Activated T-helper 2 cell treated with anti-CD3 and anti-CD28 coated beads, Interferon-gamma antibody, Interleukin-2, Interleukin-4, amounts not matched to agents 10 μg/mL and 5 μg/mL and 100 μg/mL, durations not matched to agents 14 hours and 24 hours and 36 hours (primary cell): ENCODE data around the gene SYTL2. TPM values are rescaled to one million over a fixed set of nuclear protein-coding genes. Genes with fewer than 3 reads are reported as not detected.
A peak's percentile ranks its signal among the peaks of the same experiment; 100 is the strongest.

Experiments
- DNase-seq: peaks from one replicate; pipeline ENCODE4 v3.0.0; 2021; ENCODE audit warnings: low spot score
- H3K27ac Mint-ChIP-seq: one replicate; pipeline ENCODE4 v1.8.0; 2021; ENCODE audit warnings: mixed read lengths
- H3K27me3 Mint-ChIP-seq: one replicate; pipeline ENCODE4 v1.8.0; 2021; ENCODE audit warnings: low read depth, mixed read lengths
- H3K36me3 Mint-ChIP-seq: one replicate; pipeline ENCODE4 v1.8.0; 2021; ENCODE audit warnings: low read depth, mixed read lengths
- H3K4me1 Mint-ChIP-seq: one replicate; pipeline ENCODE4 v1.8.0; 2021; ENCODE audit warnings: low read depth, mixed read lengths
- H3K4me3 Mint-ChIP-seq: one replicate; pipeline ENCODE4 v1.8.0; 2021; ENCODE audit warnings: low read depth, mild to moderate bottlenecking, moderate library complexity, mixed read lengths
- H3K9me3 Mint-ChIP-seq: one replicate; pipeline ENCODE4 v1.8.0; 2021; ENCODE audit warnings: mixed read lengths
- intact Hi-C: fragments of 100-400 bp; cut with micrococcal nuclease; formaldehyde crosslinking; loops from one replicate; pipeline ENCODE4 v1.15.1; 2023
- total RNA-seq: library from RNA; stranded (reverse); gene quantifications from 2 replicates; pipeline ENCODE4 v1.2.3, GENCODE V29; 2022

The SYTL2 gene
- total RNA-seq, 1 donor from 2014 or later: 16.0 TPM

- intact Hi-C loops: no loop called here
- H3K4me3 Mint-ChIP-seq: no peak overlapping the region
- H3K36me3 Mint-ChIP-seq: peaks cover 36% of the 10 kb centered on the region
- H3K27ac Mint-ChIP-seq: no peak overlapping the region
- no peak for DNase-seq
- no peaks in the 10 kb centered on the region for H3K27me3 Mint-ChIP-seq
- H3K9me3 Mint-ChIP-seq: peaks cover 18% of the 10 kb centered on the region
- H3K4me1 Mint-ChIP-seq: peaks cover 63% of the 10 kb centered on the region
These were observed 44.2 kb downstream of the SYTL2 start for GRCh38 chr11:85766721-85767161.

- Mint-ChIP-seq H3K4me1 (peaks cover 64% of the 10 kb centered on the region), H3K9me3 (peaks cover 8% of the 10 kb centered on the region), H3K4me3 (no peak overlapping the region)
These were observed 46.1 kb downstream of the SYTL2 start for GRCh38 chr11:85764796-85765195.

GRCh38 chr11:85762226-85762625 lies 48.7 kb downstream of the SYTL2 start:
- Mint-ChIP-seq H3K27me3 (no peaks in the 10 kb centered on the region), H3K27ac (no peak overlapping the region), H3K9me3 (no peaks in the 10 kb centered on the region), H3K4me3 (no peak overlapping the region), H3K36me3 (peaks cover 43% of the 10 kb centered on the region), H3K4me1 (peaks cover 60% of the 10 kb centered on the region)
- DNase-seq: no peak
- intact Hi-C loops: no loop called here

More at GRCh38 chr11:85764796-85765195, 46.1 kb downstream of the SYTL2 start:
- no peak for DNase-seq
- Mint-ChIP-seq H3K27ac (no peak overlapping the region), H3K27me3 (no peaks in the 10 kb centered on the region), H3K36me3 (peaks cover 40% of the 10 kb centered on the region)
- intact Hi-C loops: no loop called here

GRCh38 chr11:85759915-85760314 lies 51.0 kb downstream of the SYTL2 start:
- no peak overlapping the region for H3K4me3 Mint-ChIP-seq
- intact Hi-C loops: loop anchor here (10.0 kb wide), 1 partner anchor 745 kb away; no protein-coding TSS in a partner anchor
- no peaks in the 10 kb centered on the region for H3K27me3 Mint-ChIP-seq
- peaks cover 64% of the 10 kb centered on the region for H3K4me1 Mint-ChIP-seq
- DNase-seq: no peak
- H3K27ac Mint-ChIP-seq: no peak overlapping the region
- peaks cover 48% of the 10 kb centered on the region for H3K36me3 Mint-ChIP-seq
- no peaks in the 10 kb centered on the region for H3K9me3 Mint-ChIP-seq

GRCh38 chr11:85758480-85759039 lies 52.4 kb downstream of the SYTL2 start:
- H3K36me3 Mint-ChIP-seq: peaks cover 44% of the 10 kb centered on the region

GRCh38 chr11:85758026-85758425 lies 52.9 kb downstream of the SYTL2 start:
- Mint-ChIP-seq H3K27me3 (no peaks in the 10 kb centered on the region), H3K4me3 (no peak overlapping the region), H3K4me1 (peaks cover 68% of the 10 kb centered on the region), H3K27ac (no peak overlapping the region), H3K9me3 (peaks cover 3% of the 10 kb centered on the region), H3K36me3 (peaks cover 47% of the 10 kb centered on the region)
- intact Hi-C loops: loop anchor here (10.0 kb wide), 1 partner anchor 747 kb away; no protein-coding TSS in a partner anchor
- no peak for DNase-seq

More at GRCh38 chr11:85758480-85759039, 52.4 kb downstream of the SYTL2 start:
- H3K27me3 Mint-ChIP-seq: no peaks in the 10 kb centered on the region
- H3K27ac Mint-ChIP-seq: no peak overlapping the region
- intact Hi-C loops: loop anchor here (10.0 kb wide), 1 partner anchor 746 kb away; no protein-coding TSS in a partner anchor
- no peak overlapping the region for H3K4me3 Mint-ChIP-seq
- peaks cover 68% of the 10 kb centered on the region for H3K4me1 Mint-ChIP-seq
- DNase-seq: no peak
- H3K9me3 Mint-ChIP-seq: no peaks in the 10 kb centered on the region

GRCh38 chr11:85756401-85757200 lies 54.3 kb downstream of the SYTL2 start:
- Mint-ChIP-seq H3K36me3 (peaks cover 36% of the 10 kb centered on the region), H3K4me3 (no peak overlapping the region), H3K9me3 (peaks cover 3% of the 10 kb centered on the region), H3K27me3 (no peaks in the 10 kb centered on the region), H3K27ac (peak overlapping the region; percentile 28), H3K4me1 (peaks cover 74% of the 10 kb centered on the region)
- intact Hi-C loops: loop anchor here (10.0 kb wide), 1 partner anchor 748 kb away; no protein-coding TSS in a partner anchor
- DNase-seq: no peak

GRCh38 chr11:85755701-85756100 lies 55.2 kb downstream of the SYTL2 start:
- Mint-ChIP-seq H3K27me3 (no peaks in the 10 kb centered on the region), H3K36me3 (peaks cover 31% of the 10 kb centered on the region), H3K4me3 (no peak overlapping the region), H3K4me1 (peaks cover 81% of the 10 kb centered on the region), H3K27ac (peak overlapping the region; percentile 43), H3K9me3 (peaks cover 3% of the 10 kb centered on the region)
- intact Hi-C loops: loop anchor here (10.0 kb wide), 1 partner anchor 749 kb away; no protein-coding TSS in a partner anchor
- no peak for DNase-seq

GRCh38 chr11:85755285-85755684 lies 55.7 kb downstream of the SYTL2 start:
- Mint-ChIP-seq H3K4me3 (no peak overlapping the region), H3K27ac (peak overlapping the region; percentile 43), H3K9me3 (peaks cover 3% of the 10 kb centered on the region), H3K36me3 (peaks cover 28% of the 10 kb centered on the region), H3K4me1 (peaks cover 82% of the 10 kb centered on the region), H3K27me3 (no peaks in the 10 kb centered on the region)
- intact Hi-C loops: loop anchor here (10.0 kb wide), 1 partner anchor 750 kb away; no protein-coding TSS in a partner anchor
- no peak for DNase-seq

- peak overlapping the region; percentile 57 for H3K4me3 Mint-ChIP-seq
- peak; percentile 91 for DNase-seq
- intact Hi-C loops: loop anchor here (1.0 to 10.0 kb wide), 11 partner anchors 15 to 1054 kb away; partner anchors contain the start of gene TMEM126B
- peaks cover 3% of the 10 kb centered on the region for H3K9me3 Mint-ChIP-seq
- H3K27me3 Mint-ChIP-seq: no peaks in the 10 kb centered on the region
- peaks cover 28% of the 10 kb centered on the region for H3K36me3 Mint-ChIP-seq
- H3K27ac Mint-ChIP-seq: peak overlapping the region; percentile 95
- H3K4me1 Mint-ChIP-seq: peaks cover 89% of the 10 kb centered on the region
These were observed 57.9 kb downstream of the SYTL2 start for GRCh38 chr11:85752890-85753581.

- DNase-seq: no peak
- peaks cover 26% of the 10 kb centered on the region for H3K36me3 Mint-ChIP-seq
- H3K27ac Mint-ChIP-seq: peak overlapping the region; percentile 95
- H3K4me1 Mint-ChIP-seq: peaks cover 88% of the 10 kb centered on the region
- intact Hi-C loops: loop anchor here (1.0 to 10.0 kb wide), 5 partner anchors 196 to 1055 kb away; no protein-coding TSS in a partner anchor
- H3K9me3 Mint-ChIP-seq: peaks cover 3% of the 10 kb centered on the region
- H3K27me3 Mint-ChIP-seq: no peaks in the 10 kb centered on the region
- peak overlapping the region; percentile 45 for H3K4me3 Mint-ChIP-seq
These were observed 58.6 kb downstream of the SYTL2 start for GRCh38 chr11:85752201-85752889.

GRCh38 chr11:85751724-85752123 lies 59.2 kb downstream of the SYTL2 start:
- Mint-ChIP-seq H3K4me1 (peaks cover 92% of the 10 kb centered on the region), H3K27me3 (no peaks in the 10 kb centered on the region), H3K27ac (peak overlapping the region; percentile 95), H3K4me3 (no peak overlapping the region), H3K9me3 (peaks cover 3% of the 10 kb centered on the region), H3K36me3 (peaks cover 28% of the 10 kb centered on the region)
- intact Hi-C loops: loop anchor here (1.0 to 10.0 kb wide), 6 partner anchors 51 to 1056 kb away; no protein-coding TSS in a partner anchor
- DNase-seq: no peak
